ENCODE results near the gene RAPSN. TPM values are rescaled to one million over a fixed set of nuclear protein-coding genes. Genes with fewer than 3 reads are reported as not detected.

The RAPSN gene
- total and polyA plus RNA-seq, 2 of the 8 experiments (the other 6 are each of a cell fraction or from before 2014, with no cell fraction given) = 0.06 to 0.34 TPM

DNA sequence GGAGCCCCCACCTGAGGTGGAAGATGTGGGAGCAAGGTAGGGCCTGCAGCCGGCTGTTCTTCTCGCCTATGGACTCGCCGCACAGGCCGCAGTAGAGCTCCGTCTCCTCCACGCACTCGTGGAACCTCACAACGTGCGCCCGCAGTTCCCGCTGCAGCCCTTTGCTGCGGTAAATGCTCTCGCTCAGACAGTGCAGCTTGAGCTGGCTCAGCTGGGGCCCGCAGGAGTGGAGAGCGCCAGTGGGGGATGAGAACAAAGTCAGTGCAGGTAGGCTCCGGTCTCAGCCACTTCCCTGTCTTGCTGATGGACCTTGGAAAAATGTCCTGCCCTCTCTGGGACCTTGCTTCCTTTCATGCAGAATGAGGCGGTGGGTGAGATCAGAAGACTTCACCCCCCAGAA is 10.2 kb downstream of the RAPSN start:
- Histone ChIP-seq H2AFZ (ENCODE audit: low read length) (no peak overlapping the region), H3K14ac (ENCODE audit: insufficient read length) (no peak overlapping the region), H4K20me1 (replicated peaks in 1 of 2; ENCODE audit: control insufficient read depth in 1 of 2, insufficient read depth in 2 of 2, low read length in 2 of 2) (no peaks in the 10 kb centered on the region), H2BK120ac (replicated peaks; ENCODE audit: low read depth, low read length) (no peak overlapping the region), H2BK15ac (ENCODE audit: low read length) (no peak overlapping the region), H3K9ac (replicated peaks in 1 of 4; ENCODE audit: extremely low read depth in 1 of 4, low read depth in 3 of 4, low read length in 3 of 4) (no peak overlapping the region), H3K4me1 (replicated peaks in 1 of 4; ENCODE audit: control insufficient read depth in 3 of 4, insufficient read depth in 4 of 4, low read length in 3 of 4) (no peaks in the 10 kb centered on the region), H3K4ac (replicated peaks; ENCODE audit: insufficient read length, low read depth, low read length) (no peak overlapping the region), H3K18ac (ENCODE audit: extremely low read depth, low read length) (no peak overlapping the region), H3K4me2 (ENCODE audit: insufficient read depth in 1 of 2, low read depth in 2 of 2, low read length in 2 of 2) (no peak overlapping the region), H2BK12ac (ENCODE audit: low read depth, low read length) (no peak overlapping the region), H2AK5ac (ENCODE audit: low read depth, low read length) (no peak overlapping the region), H3K27ac (ENCODE audit: low read depth, low read length) (no peak overlapping the region), H4K8ac (ENCODE audit: extremely low read depth, insufficient read depth, low read length) (no peak overlapping the region), H2BK5ac (ENCODE audit: low read depth, low read length) (no peak overlapping the region), H3K27me3 (replicated peaks in 1 of 4; ENCODE audit: control insufficient read depth in 3 of 4, extremely low read depth in 1 of 4, insufficient read depth in 3 of 4, low read length in 3 of 4) (no peaks in the 10 kb centered on the region), H4K5ac (ENCODE audit: insufficient read length, low read depth, low read length) (no peak overlapping the region), H3K23me2 (ENCODE audit: low read depth, low read length) (no peaks in the 10 kb centered on the region), H3K4me3 (ENCODE audit: extremely low read depth in 1 of 4, insufficient read depth in 2 of 4, low read depth in 3 of 4, low read length in 4 of 4) (no peak overlapping the region), H3K9me3 (ENCODE audit: insufficient read depth in 2 of 2, low read depth in 1 of 2, low read length in 1 of 2) (no peaks in the 10 kb centered on the region), H4K91ac (replicated peaks; ENCODE audit: insufficient read length, low read length) (no peak overlapping the region), H3K23ac (ENCODE audit: insufficient read length) (no peak overlapping the region), H3K36me3 (ENCODE audit: control insufficient read depth in 2 of 4, insufficient read depth in 4 of 4, low read length in 3 of 4) (no peaks in the 10 kb centered on the region), H3K56ac (replicated peaks; ENCODE audit: insufficient read length, low read depth, low read length) (no peak overlapping the region), H3K79me2 (ENCODE audit: control insufficient read depth in 1 of 2, insufficient read depth in 2 of 2, low read length in 2 of 2) (no peaks in the 10 kb centered on the region), H2BK20ac (ENCODE audit: low read length) (no peak overlapping the region), H3K79me1 (ENCODE audit: low read depth, low read length) (no peaks in the 10 kb centered on the region)
- 0 out of 2 replicates have a peak, but pooled peaks have one; percentile 14 for TF ChIP-seq KDM1A (IDR thresholded peaks at IDR 0.05; ENCODE audit: borderline replicate concordance, low read length)
- no peak for TF ChIP-seq RNF2 (IDR thresholded peaks at IDR 0.05; ENCODE audit: borderline replicate concordance, low read depth, low read length, missing control alignments, poor library complexity, severe bottlenecking)
- DNase-seq (ENCODE audit: low read depth in 1 of 2, low spot score in 2 of 2) (no peak), FAIRE-seq (no peak)
- 91% methylated on average over 18 of the region's 18 CpGs; no CpG with 5 or more reads in 1 of the 2 experiments for WGBS, 2 experiments (ENCODE audit: extremely low coverage in 1 of 2, insufficient coverage in 1 of 2, insufficient read length in 1 of 2, insufficient replicate concordance in 2 of 2, low coverage in 1 of 2, low lambda C conversion rate in 2 of 2, missing lambda C conversion rate in 1 of 2)
- ChIA-PET POLR2A (ENCODE audit: partially characterized antibody) (interaction anchor here (1.3 to 2.5 kb wide), 3 partner anchors 9 to 23 kb away, joined by 3 to 11 read pairs (median 5); partner anchors contain the start of gene PSMC3), CTCF (ENCODE audit: partially characterized antibody) (interaction anchor here (0.6 to 2.4 kb wide), 5 partner anchors 10 to 72 kb away, joined by 3 to 5 read pairs (median 4); partner anchors contain the start of genes PSMC3 and SLC39A13)
